Measurements from ENCODE around the gene LBX2. TPM values are rescaled to one million over a fixed set of nuclear protein-coding genes. Genes with fewer than 3 reads are reported as not detected.

LBX2 gene
- total RNA-seq, 1 experiment from 2014 or later: not detected

- no peak overlapping the region for H3K4me3 Mint-ChIP-seq (ENCODE audit: unreplicated experiment)
- ChIA-PET POLR2A (interaction anchor here (0.7 to 1.2 kb wide), 4 partner anchors 10 to 17 kb away, joined by 3 to 4 read pairs (median 4); partner anchors contain the start of genes AUP1, DQX1 and HTRA2), CTCF (interaction anchor here (0.8 kb wide), 1 partner anchor 40 kb away, joined by 3 read pairs; the partner anchor contains the start of gene MRPL53)
- H3K4me1 Mint-ChIP-seq (ENCODE audit: insufficient read depth, unreplicated experiment): peaks cover 8% of the 10 kb centered on the region
- BruUV-seq (replicated peaks): no TSS peak
- intact Hi-C loops (cut with micrococcal nuclease): no loop called here
- TF ChIP-seq, protein P1, sequence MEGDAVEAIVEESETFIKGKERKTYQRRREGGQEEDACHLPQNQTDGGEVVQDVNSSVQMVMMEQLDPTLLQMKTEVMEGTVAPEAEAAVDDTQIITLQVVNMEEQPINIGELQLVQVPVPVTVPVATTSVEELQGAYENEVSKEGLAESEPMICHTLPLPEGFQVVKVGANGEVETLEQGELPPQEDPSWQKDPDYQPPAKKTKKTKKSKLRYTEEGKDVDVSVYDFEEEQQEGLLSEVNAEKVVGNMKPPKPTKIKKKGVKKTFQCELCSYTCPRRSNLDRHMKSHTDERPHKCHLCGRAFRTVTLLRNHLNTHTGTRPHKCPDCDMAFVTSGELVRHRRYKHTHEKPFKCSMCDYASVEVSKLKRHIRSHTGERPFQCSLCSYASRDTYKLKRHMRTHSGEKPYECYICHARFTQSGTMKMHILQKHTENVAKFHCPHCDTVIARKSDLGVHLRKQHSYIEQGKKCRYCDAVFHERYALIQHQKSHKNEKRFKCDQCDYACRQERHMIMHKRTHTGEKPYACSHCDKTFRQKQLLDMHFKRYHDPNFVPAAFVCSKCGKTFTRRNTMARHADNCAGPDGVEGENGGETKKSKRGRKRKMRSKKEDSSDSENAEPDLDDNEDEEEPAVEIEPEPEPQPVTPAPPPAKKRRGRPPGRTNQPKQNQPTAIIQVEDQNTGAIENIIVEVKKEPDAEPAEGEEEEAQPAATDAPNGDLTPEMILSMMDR (IDR thresholded peaks at IDR 0.05; ENCODE audit: unreplicated experiment): no peak
- no peaks in the 10 kb centered on the region for H3K9me3 Mint-ChIP-seq (ENCODE audit: unreplicated experiment)
- H3K27me3 Mint-ChIP-seq (ENCODE audit: insufficient read depth, unreplicated experiment): no peaks in the 10 kb centered on the region
- H3K36me3 Mint-ChIP-seq (ENCODE audit: insufficient read depth, unreplicated experiment): no peaks in the 10 kb centered on the region
- no peak overlapping the region for H3K27ac Mint-ChIP-seq (ENCODE audit: low read depth, unreplicated experiment)
- DNase-seq (ENCODE audit: unreplicated experiment): no peak
Measured at GRCh38 chr2:74512744-74513604, 13.6 kb upstream of the LBX2 start.

DNA sequence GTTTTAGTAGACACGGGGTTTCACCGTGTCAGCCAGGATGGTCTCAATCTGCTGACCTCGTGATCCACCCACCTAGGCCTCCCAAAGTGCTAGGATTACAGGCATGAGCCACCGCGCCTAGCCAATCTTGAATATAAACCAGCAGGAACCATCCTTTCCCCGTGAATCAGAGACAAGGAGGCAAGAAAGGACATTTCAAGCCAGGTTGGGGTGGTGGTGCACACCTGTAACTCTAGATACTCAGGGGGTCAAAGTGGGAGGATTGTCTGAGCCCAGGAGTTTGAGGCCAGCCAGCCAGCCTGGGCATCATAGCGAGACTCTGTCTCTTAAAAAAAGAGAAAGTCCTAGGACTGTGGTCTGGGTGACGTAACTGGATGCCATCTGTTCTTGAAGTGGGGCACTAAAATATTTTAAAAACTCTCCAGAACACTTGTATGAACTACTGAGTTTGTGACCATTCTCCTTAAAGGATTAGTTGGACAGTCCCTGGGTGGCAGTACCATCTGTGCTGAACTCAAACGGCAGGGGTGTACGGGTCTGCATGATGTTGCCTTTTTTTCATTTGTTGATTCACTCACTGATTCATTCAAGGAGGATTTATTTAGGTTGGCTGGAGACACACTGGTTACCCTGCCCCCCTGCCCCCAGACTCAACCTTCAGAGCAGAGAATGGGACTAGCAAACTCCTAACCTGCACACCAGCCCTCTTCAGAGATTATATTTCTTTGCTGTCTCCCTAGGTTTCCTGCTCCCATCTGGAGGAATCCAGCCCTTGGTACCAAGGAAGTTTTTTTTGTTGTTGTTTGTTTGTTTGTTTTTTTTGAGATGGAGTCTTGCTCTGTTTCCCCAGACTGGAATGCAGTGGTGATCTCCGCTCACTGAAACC, 11.9 kb upstream of the LBX2 start:
- no peaks in the 10 kb centered on the region for H3K9me3 Mint-ChIP-seq (ENCODE audit: unreplicated experiment)
- H3K36me3 Mint-ChIP-seq (ENCODE audit: insufficient read depth, unreplicated experiment): peaks cover 12% of the 10 kb centered on the region
- CTCF ChIA-PET: no interaction called here
- POLR2A ChIA-PET: interaction anchor here (0.8 to 8.6 kb wide), 3 partner anchors 9 to 18 kb away, joined by 3 to 135 read pairs (median 3); partner anchors contain the start of genes AUP1, DQX1 and HTRA2
- intact Hi-C loops (cut with micrococcal nuclease): no loop called here
- peaks cover 12% of the 10 kb centered on the region for H3K4me1 Mint-ChIP-seq (ENCODE audit: insufficient read depth, unreplicated experiment)
- H3K4me3 Mint-ChIP-seq (ENCODE audit: unreplicated experiment): no peak overlapping the region
- TF ChIP-seq, protein P1 (IDR thresholded peaks at IDR 0.05; ENCODE audit: unreplicated experiment): no peak
- no peaks in the 10 kb centered on the region for H3K27me3 Mint-ChIP-seq (ENCODE audit: insufficient read depth, unreplicated experiment)
- BruUV-seq (replicated peaks): no TSS peak
- no peak for DNase-seq (ENCODE audit: unreplicated experiment)
- H3K27ac Mint-ChIP-seq (ENCODE audit: low read depth, unreplicated experiment): no peak overlapping the region

DNA sequence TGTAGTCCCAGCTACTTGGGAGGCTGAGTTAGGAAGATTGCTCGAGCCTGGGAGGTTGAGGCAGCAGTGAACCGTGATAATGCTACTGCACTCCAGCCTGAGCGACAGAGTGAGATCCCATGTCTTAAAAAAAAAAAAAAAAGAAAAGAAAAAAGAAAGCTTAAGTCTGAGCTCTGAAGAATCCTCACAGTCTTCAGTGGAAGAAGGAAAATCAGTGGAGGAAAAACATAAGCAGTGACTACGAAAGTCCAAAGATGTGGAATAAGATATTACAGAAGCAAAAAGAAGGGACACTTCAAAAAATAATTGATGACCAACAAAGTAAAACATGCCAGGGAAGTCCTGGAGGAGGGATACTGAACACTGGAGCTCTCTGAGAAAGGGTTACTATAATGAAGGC, 10.9 kb upstream of the LBX2 start:
- BruUV-seq (replicated peaks): no TSS peak
- POLR2A ChIA-PET: interaction anchor here (0.8 to 8.6 kb wide), 3 partner anchors 10 to 65 kb away, joined by 3 to 135 read pairs (median 4); partner anchors contain the start of genes AUP1, DQX1 and HTRA2
- peaks cover 23% of the 10 kb centered on the region for H3K36me3 Mint-ChIP-seq (ENCODE audit: insufficient read depth, unreplicated experiment)
- intact Hi-C loops (cut with micrococcal nuclease): no loop called here
- H3K27me3 Mint-ChIP-seq (ENCODE audit: insufficient read depth, unreplicated experiment): no peaks in the 10 kb centered on the region
- no peak for DNase-seq (ENCODE audit: unreplicated experiment)
- H3K4me1 Mint-ChIP-seq (ENCODE audit: insufficient read depth, unreplicated experiment): peaks cover 20% of the 10 kb centered on the region
- H3K9me3 Mint-ChIP-seq (ENCODE audit: unreplicated experiment): no peaks in the 10 kb centered on the region
- no peak overlapping the region for H3K4me3 Mint-ChIP-seq (ENCODE audit: unreplicated experiment)
- H3K27ac Mint-ChIP-seq (ENCODE audit: low read depth, unreplicated experiment): no peak overlapping the region
- TF ChIP-seq, protein P1 (IDR thresholded peaks at IDR 0.05; ENCODE audit: unreplicated experiment): no peak
- CTCF ChIA-PET: interaction anchor here (0.6 to 3.5 kb wide), 3 partner anchors 27 to 366 kb away, joined by 6 to 16 read pairs (median 8); partner anchors contain the start of genes CCDC142 and TTC31
